GM12878 (cell line): ENCODE data around the gene PHC2.

ENCODE experiments used
- BACH1 ChIP-seq: fragments of 450-650 bp; IDR thresholded peaks from 2 replicates; pipeline ENCODE4 v1.6.1; 2017; ENCODE audit warnings: mild to moderate bottlenecking, borderline replicate concordance
- CHD2 ChIP-seq: IDR thresholded peaks from 2 replicates; pipeline ENCODE4 v1.6.1; 2011; ENCODE audit warnings: low read depth, low read length, improper control_type of control experiment, borderline replicate concordance
- EP300 ChIP-seq, 2 experiments: fragments of 150-350 bp in 1 of 2; IDR thresholded peaks; 2 replicates each; pipeline ENCODE4 v1.6.1; 2011 to 2012; ENCODE audit warnings: low read depth in 2 of 2, low read length in 2 of 2, borderline replicate concordance in 1 of 2, improper control_type of control experiment in 1 of 2, inconsistent platforms in 1 of 2; ENCODE audit not compliant: control insufficient read depth in 1 of 2
- EZH2 ChIP-seq: IDR thresholded peaks from 2 replicates; pipeline ENCODE4 v1.6.1; 2012; ENCODE audit warnings: low read depth, mild to moderate bottlenecking, control low read depth, inconsistent platforms, low read length, borderline replicate concordance; ENCODE audit not compliant: control insufficient read depth
- IKZF1 ChIP-seq: fragments of 450-650 bp; conservative IDR thresholded peaks from 2 replicates; pipeline ENCODE4 v1.6.1; 2017; ENCODE audit warnings: antibody characterized with exemption, mild to moderate bottlenecking
- NFIC ChIP-seq: IDR thresholded peaks from 2 replicates; pipeline ENCODE4 v1.6.1; 2012; ENCODE audit warnings: low read depth, mild to moderate bottlenecking, inconsistent platforms, low read length, moderate library complexity
- PAX5 ChIP-seq: IDR thresholded peaks from 2 replicates; pipeline ENCODE4 v1.6.1; 2011; ENCODE audit warnings: low read depth, low read length, borderline replicate concordance
- PRDM15 ChIP-seq: fragments of 450-650 bp; formaldehyde crosslinking; IDR thresholded peaks from 2 replicates; pipeline ENCODE4 v1.4.0; 2020; ENCODE audit warnings: mild to moderate bottlenecking, moderate library complexity
- RAD21 ChIP-seq: IDR thresholded peaks from 2 replicates; pipeline ENCODE4 v1.6.1; 2011; ENCODE audit warnings: mild to moderate bottlenecking, low read depth, low read length, moderate library complexity; ENCODE audit not compliant: insufficient read depth
- RCOR1 ChIP-seq: conservative IDR thresholded peaks from 2 replicates; pipeline ENCODE4 v1.6.1; 2012; ENCODE audit warnings: low read depth, low read length, improper control_type of control experiment
- TBL1XR1 ChIP-seq: IDR thresholded peaks from 2 replicates; pipeline ENCODE4 v1.6.1; 2012; ENCODE audit warnings: low read depth, low read length, improper control_type of control experiment
- ZNF384 ChIP-seq: IDR thresholded peaks from 2 replicates; pipeline ENCODE4 v1.6.1; 2012; ENCODE audit warnings: low read depth, mild to moderate bottlenecking, low read length, improper control_type of control experiment, borderline replicate concordance

GRCh38 chr1:33357099-33357498 lies 73.8 kb downstream of the PHC2 start:
- no peak for TF ChIP-seq CHD2
- no peak for TF ChIP-seq PAX5
- no peak for TF ChIP-seq ZNF384
- TF ChIP-seq IKZF1, result no peak
- TF ChIP-seq RAD21, result no peak
- no peak for TF ChIP-seq BACH1
- no peak for TF ChIP-seq RCOR1
- TF ChIP-seq PRDM15 (CRISPR knock-in tag), result no peak
- no peak for TF ChIP-seq NFIC
- TF ChIP-seq EP300 (IDR thresholded peaks at IDR 0.05; ENCODE audit: borderline replicate concordance in 1 of 2, control insufficient read depth in 1 of 2, low read depth in 2 of 2, low read length in 2 of 2), result no peak
- TF ChIP-seq TBL1XR1, result no peak
- TF ChIP-seq EZH2, result no peak
